ENCODE data around the gene MSH5. TPM values are rescaled to one million over a fixed set of nuclear protein-coding genes. Genes with fewer than 3 reads are reported as not detected.

The MSH5 gene
- total RNA-seq, 2 experiments from 2014 or later = 75.6 to 109 TPM

Small RNAs within 50 kb of the gene (microRNA-seq; reads per million reads assigned to microRNA genes)
- gene MIR4646 = not detected

Other genes with a start within 250 kb of the MSH5 start
- gene MICB, start 241.9 kb upstream of the MSH5 start, total RNA-seq = 10 to 100 TPM; 44.1 to 63.8 TPM
- gene MCCD1, start 211.0 kb upstream of the MSH5 start, total RNA-seq = not detected
- 100 to 1,000 TPM; 495 to 503 TPM for gene DDX39B, start 198.0 kb upstream of the MSH5 start, total RNA-seq
- 1 to 10 TPM; 1.0 to 3.8 TPM for gene ATP6V1G2, start 193.4 kb upstream of the MSH5 start, total RNA-seq
- 10 to 100 TPM; 13.6 to 16.2 TPM for gene NFKBIL1, start 192.4 kb upstream of the MSH5 start, total RNA-seq
- 10 to 100 TPM; 21.8 to 70.0 TPM for gene LTA, start 167.7 kb upstream of the MSH5 start, total RNA-seq
- 10 to 100 TPM; 58.8 to 65.1 TPM for gene TNF, start 164.4 kb upstream of the MSH5 start, total RNA-seq
- 100 to 1,000 TPM; 608 to 839 TPM for gene LTB, start 157.6 kb upstream of the MSH5 start, total RNA-seq
- gene LST1, start 153.7 kb upstream of the MSH5 start, total RNA-seq = 100 to 1,000 TPM in 1 of 2 experiments, 10 to 100 TPM in 1; 71.6 to 109 TPM
- 100 to 1,000 TPM; 137 to 152 TPM for gene NCR3, start 147.0 kb upstream of the MSH5 start, total RNA-seq
- 10 to 100 TPM; 47.4 to 63.4 TPM for gene AIF1, start 124.8 kb upstream of the MSH5 start, total RNA-seq
- 100 to 1,000 TPM; 265 to 286 TPM for gene PRRC2A, start 119.3 kb upstream of the MSH5 start, total RNA-seq
- 100 to 1,000 TPM; 243 to 245 TPM for gene BAG6, start 87.3 kb upstream of the MSH5 start, total RNA-seq
- 1 to 10 TPM; 1.9 to 3.7 TPM for gene APOM, start 84.1 kb upstream of the MSH5 start, total RNA-seq
- 10 to 100 TPM; 24.7 to 27.2 TPM for gene C6orf47, start 79.2 kb upstream of the MSH5 start, total RNA-seq
- 10 to 100 TPM; 34.9 to 41.6 TPM for gene GPANK1, start 75.0 kb upstream of the MSH5 start, total RNA-seq
- 100 to 1,000 TPM; 206 to 236 TPM for gene CSNK2B, start 73.9 kb upstream of the MSH5 start, total RNA-seq
- gene LY6G5B, start 70.0 kb upstream of the MSH5 start, total RNA-seq = 10 to 100 TPM; 16.1 to 25.0 TPM
- 1 to 10 TPM; 2.6 to 3.8 TPM for gene LY6G5C, start 58.9 kb upstream of the MSH5 start, total RNA-seq
- 10 to 100 TPM; 49.0 to 56.7 TPM for gene ABHD16A, start 36.7 kb upstream of the MSH5 start, total RNA-seq
- not detected for gene LY6G6F, start 33.1 kb upstream of the MSH5 start, total RNA-seq
- not detected for gene LY6G6D, start 24.7 kb upstream of the MSH5 start, total RNA-seq
- not detected for gene LY6G6C, start 18.3 kb upstream of the MSH5 start, total RNA-seq
- under 1 TPM; 0.20 to 0.33 TPM for gene MPIG6B, start 16.6 kb upstream of the MSH5 start, total RNA-seq
- 10 to 100 TPM; 13.6 to 23.4 TPM for gene DDAH2, start 10.7 kb upstream of the MSH5 start, total RNA-seq
- 100 to 1,000 TPM; 544 to 561 TPM for gene CLIC1, start 3.5 kb upstream of the MSH5 start, total RNA-seq
- 10 to 100 TPM; 12.8 to 19.2 TPM for gene SAPCD1, start 22.7 kb downstream of the MSH5 start, total RNA-seq
- gene VWA7, start 37.3 kb downstream of the MSH5 start, total RNA-seq = 1 to 10 TPM; 5.7 to 6.4 TPM
- gene VARS1, start 55.7 kb downstream of the MSH5 start, total RNA-seq = 100 to 1,000 TPM; 107 to 140 TPM
- gene LSM2, start 67.0 kb downstream of the MSH5 start, total RNA-seq = 100 to 1,000 TPM; 124 to 129 TPM
- 1 to 10 TPM; 2.9 to 3.1 TPM for gene HSPA1L, start 75.3 kb downstream of the MSH5 start, total RNA-seq
- 100 to 1,000 TPM; 124 to 137 TPM for gene HSPA1A, start 75.5 kb downstream of the MSH5 start, total RNA-seq
- 10 to 100 TPM; 64.6 to 71.6 TPM for gene HSPA1B, start 87.7 kb downstream of the MSH5 start, total RNA-seq
- gene NEU1, start 122.8 kb downstream of the MSH5 start, total RNA-seq = 10 to 100 TPM; 13.0 to 21.5 TPM
- gene SLC44A4, start 139.0 kb downstream of the MSH5 start, total RNA-seq = not detected
- gene EHMT2, start 157.7 kb downstream of the MSH5 start, total RNA-seq = 10 to 100 TPM; 78.7 to 79.0 TPM
- gene ZBTB12, start 162.1 kb downstream of the MSH5 start, total RNA-seq = 1 to 10 TPM; 1.5 to 3.3 TPM
- gene C2, start 187.7 kb downstream of the MSH5 start, total RNA-seq = under 1 TPM; 0.61 to 0.80 TPM
- under 1 TPM in 1 of 2 experiments, not detected in 1; 0.12 TPM for gene CFB, start 206.1 kb downstream of the MSH5 start, total RNA-seq
- 10 to 100 TPM; 75.7 to 79.7 TPM for gene NELFE, start 219.0 kb downstream of the MSH5 start, total RNA-seq
- gene SKIC2, start 219.2 kb downstream of the MSH5 start, total RNA-seq = 10 to 100 TPM; 88.2 to 93.2 TPM
- gene DXO, start 232.1 kb downstream of the MSH5 start, total RNA-seq = 10 to 100 TPM; 17.4 to 18.7 TPM
- 1 to 10 TPM; 2.3 to 3.4 TPM for gene C4A, start 242.1 kb downstream of the MSH5 start, total RNA-seq

All from activated CD8-positive, alpha-beta memory T cell treated with anti-CD3 and anti-CD28 coated beads, Interleukin-2, amount 10 ng/mL, durations not matched to agents 7 days and 5 days (primary cell).